ENCODE data around the gene NAXD.

The NAXD gene

DNA sequence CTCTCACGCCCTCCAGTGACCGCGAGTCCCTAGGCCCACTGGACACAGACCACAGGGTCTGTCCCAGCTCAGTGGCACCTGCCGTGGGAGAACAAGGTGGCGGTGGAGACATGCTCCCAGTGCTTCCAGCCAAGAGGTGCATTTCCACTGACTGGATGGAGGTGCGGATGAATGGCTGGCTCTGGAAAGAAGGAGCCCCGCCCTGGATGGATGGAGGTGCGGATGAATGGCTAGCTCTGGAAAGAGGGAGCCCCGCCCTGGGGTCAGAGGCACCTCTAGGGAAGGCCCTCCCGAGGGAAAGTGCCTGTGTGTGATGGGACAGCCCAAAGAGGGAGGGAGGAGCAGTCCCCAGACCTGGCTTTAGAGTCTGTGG is 32.0 kb downstream of the NAXD start:
- Histone ChIP-seq H3K79me2 (ENCODE audit: low read length) (no peaks in the 10 kb centered on the region), H3K27me3 (replicated peaks; ENCODE audit: insufficient read depth, low read length) (no peaks in the 10 kb centered on the region), H3K27ac (ENCODE audit: low read length) (no peak overlapping the region), H3K9me2 (replicated peaks; ENCODE audit: insufficient read depth, low read length) (no peaks in the 10 kb centered on the region), H3F3A (ENCODE audit: insufficient read depth, low read length) (no peaks in the 10 kb centered on the region), H3K4me2 (ENCODE audit: low read depth, low read length) (no peak overlapping the region), H4K20me1 (ENCODE audit: insufficient read depth, low read length) (no peaks in the 10 kb centered on the region), H3K9me3 (replicated peaks; ENCODE audit: insufficient read depth, low read length) (no peaks in the 10 kb centered on the region), H3K36me3 (replicated peaks; ENCODE audit: insufficient read depth, low read length) (no peaks in the 10 kb centered on the region; the same call in 1 of the 2 replicates), H3K9ac (ENCODE audit: low read length) (no peak overlapping the region), H3K4me3 (ENCODE audit: low read length) (no peak overlapping the region), H3K4me1 (ENCODE audit: low read length) (no peaks in the 10 kb centered on the region), H2AFZ (ENCODE audit: low read length) (no peak overlapping the region)
- no peak for DNase-seq
- TF ChIP-seq EZH2 (optimal IDR thresholded peaks at IDR 0.05; ENCODE audit: low read depth, low read length) (no peak), EZH2phosphoT487 (IDR thresholded peaks at IDR 0.05; ENCODE audit: low read length) (no peak)
- TF ChIP-seq, protein P1, sequence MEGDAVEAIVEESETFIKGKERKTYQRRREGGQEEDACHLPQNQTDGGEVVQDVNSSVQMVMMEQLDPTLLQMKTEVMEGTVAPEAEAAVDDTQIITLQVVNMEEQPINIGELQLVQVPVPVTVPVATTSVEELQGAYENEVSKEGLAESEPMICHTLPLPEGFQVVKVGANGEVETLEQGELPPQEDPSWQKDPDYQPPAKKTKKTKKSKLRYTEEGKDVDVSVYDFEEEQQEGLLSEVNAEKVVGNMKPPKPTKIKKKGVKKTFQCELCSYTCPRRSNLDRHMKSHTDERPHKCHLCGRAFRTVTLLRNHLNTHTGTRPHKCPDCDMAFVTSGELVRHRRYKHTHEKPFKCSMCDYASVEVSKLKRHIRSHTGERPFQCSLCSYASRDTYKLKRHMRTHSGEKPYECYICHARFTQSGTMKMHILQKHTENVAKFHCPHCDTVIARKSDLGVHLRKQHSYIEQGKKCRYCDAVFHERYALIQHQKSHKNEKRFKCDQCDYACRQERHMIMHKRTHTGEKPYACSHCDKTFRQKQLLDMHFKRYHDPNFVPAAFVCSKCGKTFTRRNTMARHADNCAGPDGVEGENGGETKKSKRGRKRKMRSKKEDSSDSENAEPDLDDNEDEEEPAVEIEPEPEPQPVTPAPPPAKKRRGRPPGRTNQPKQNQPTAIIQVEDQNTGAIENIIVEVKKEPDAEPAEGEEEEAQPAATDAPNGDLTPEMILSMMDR (IDR thresholded peaks at IDR 0.05; ENCODE audit: low read length), result no peak

DNA sequence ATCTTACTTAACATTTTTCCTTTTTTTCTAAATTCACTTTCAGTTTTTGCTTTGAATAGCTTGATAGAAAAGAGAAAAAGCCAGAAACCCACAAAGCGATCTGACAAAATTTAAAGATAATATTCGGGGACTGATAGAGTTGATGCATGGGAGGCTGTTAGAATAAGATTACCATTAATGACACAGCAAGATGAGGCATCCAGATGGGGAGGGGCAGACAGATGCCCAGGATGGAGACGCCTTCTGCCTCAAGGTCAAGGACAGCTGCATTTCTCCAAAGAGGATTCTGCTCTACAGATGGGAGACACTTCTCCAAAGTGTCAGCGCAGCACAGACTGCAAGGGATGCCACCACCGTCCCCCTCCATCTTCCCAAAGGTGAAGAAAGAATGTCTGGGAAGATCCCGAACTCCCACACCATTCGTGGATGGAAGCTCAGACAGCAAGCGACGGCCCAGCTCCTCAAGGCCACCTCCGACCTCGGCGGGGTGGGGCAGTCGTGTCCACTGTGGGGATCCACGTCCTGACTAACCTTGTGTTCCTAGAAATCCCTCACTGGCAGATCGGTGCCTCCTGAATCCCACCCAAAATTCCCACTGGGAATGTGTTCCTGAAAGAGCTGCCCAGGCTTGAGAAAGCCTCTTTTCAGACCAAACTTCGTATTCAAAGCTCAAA is 32.9 kb downstream of the NAXD start:
- Histone ChIP-seq H3K27me3 (replicated peaks; ENCODE audit: insufficient read depth, low read length) (no peaks in the 10 kb centered on the region), H3F3A (ENCODE audit: insufficient read depth, low read length) (no peaks in the 10 kb centered on the region), H3K4me2 (ENCODE audit: low read depth, low read length) (no peak overlapping the region), H3K9me3 (replicated peaks; ENCODE audit: insufficient read depth, low read length) (no peaks in the 10 kb centered on the region), H3K36me3 (replicated peaks; ENCODE audit: insufficient read depth, low read length) (no peaks in the 10 kb centered on the region; the same call in 1 of the 2 replicates), H2AFZ (ENCODE audit: low read length) (no peak overlapping the region), H3K27ac (ENCODE audit: low read length) (no peak overlapping the region), H3K4me3 (ENCODE audit: low read length) (no peak overlapping the region), H4K20me1 (ENCODE audit: insufficient read depth, low read length) (no peaks in the 10 kb centered on the region), H3K4me1 (ENCODE audit: low read length) (no peaks in the 10 kb centered on the region), H3K9me2 (replicated peaks; ENCODE audit: insufficient read depth, low read length) (no peaks in the 10 kb centered on the region), H3K9ac (ENCODE audit: low read length) (no peak overlapping the region), H3K79me2 (ENCODE audit: low read length) (no peaks in the 10 kb centered on the region)
- DNase-seq, result no peak
- TF ChIP-seq EZH2 (optimal IDR thresholded peaks at IDR 0.05; ENCODE audit: low read depth, low read length) (no peak), EZH2phosphoT487 (IDR thresholded peaks at IDR 0.05; ENCODE audit: low read length) (no peak)
- TF ChIP-seq, protein P1 (IDR thresholded peaks at IDR 0.05; ENCODE audit: low read length), result no peak

DNA sequence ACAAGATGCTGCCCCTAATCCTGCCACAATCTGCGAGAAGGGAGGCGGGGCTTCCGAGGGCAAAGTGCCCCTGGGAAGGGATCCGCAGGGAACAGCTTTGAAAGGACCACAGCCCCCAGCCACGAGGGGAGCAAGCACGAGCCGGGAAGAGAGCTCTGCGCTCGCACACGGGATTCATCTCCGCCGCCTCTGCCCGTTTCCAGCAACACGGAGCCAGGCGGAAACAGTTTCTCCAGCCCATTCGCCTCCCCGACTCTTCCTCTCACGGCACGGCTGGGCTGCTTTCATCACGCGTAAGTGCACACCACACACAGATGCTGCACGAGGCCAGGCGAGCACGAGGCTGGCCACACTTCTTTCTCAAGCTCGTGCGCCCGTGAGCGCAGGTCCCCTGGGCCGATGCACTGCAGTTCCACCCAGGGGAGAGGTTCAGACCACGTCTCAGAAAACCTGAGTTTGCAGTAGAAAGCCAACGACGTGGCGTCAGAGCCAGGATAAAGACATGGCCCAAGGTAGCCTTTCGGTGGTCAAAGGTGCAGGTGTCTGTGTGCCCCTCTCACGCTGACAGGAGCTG is 33.6 kb downstream of the NAXD start:
- TF ChIP-seq EZH2 (optimal IDR thresholded peaks at IDR 0.05; ENCODE audit: low read depth, low read length), result no peak
- no peaks in the 10 kb centered on the region for H4K20me1 ChIP-seq (ENCODE audit: insufficient read depth, low read length)
- H3K4me3 ChIP-seq (ENCODE audit: low read length), result no peak overlapping the region
- no peak overlapping the region for H3K4me2 ChIP-seq (ENCODE audit: low read depth, low read length)
- no peaks in the 10 kb centered on the region for H3K9me3 ChIP-seq (replicated peaks; ENCODE audit: insufficient read depth, low read length)
- H3K27ac ChIP-seq (ENCODE audit: low read length), result no peak overlapping the region
- no peaks in the 10 kb centered on the region for H3K9me2 ChIP-seq (replicated peaks; ENCODE audit: insufficient read depth, low read length)
- no peaks in the 10 kb centered on the region for H3F3A ChIP-seq (ENCODE audit: insufficient read depth, low read length)
- no peaks in the 10 kb centered on the region; the same call in 1 of the 2 replicates for H3K36me3 ChIP-seq (replicated peaks; ENCODE audit: insufficient read depth, low read length)
- H2AFZ ChIP-seq (ENCODE audit: low read length), result no peak overlapping the region
- DNase-seq, result no peak
- H3K4me1 ChIP-seq (ENCODE audit: low read length), result no peaks in the 10 kb centered on the region
- H3K79me2 ChIP-seq (ENCODE audit: low read length), result no peaks in the 10 kb centered on the region
- H3K27me3 ChIP-seq (replicated peaks; ENCODE audit: insufficient read depth, low read length), result no peaks in the 10 kb centered on the region
- H3K9ac ChIP-seq (ENCODE audit: low read length), result no peak overlapping the region

DNA sequence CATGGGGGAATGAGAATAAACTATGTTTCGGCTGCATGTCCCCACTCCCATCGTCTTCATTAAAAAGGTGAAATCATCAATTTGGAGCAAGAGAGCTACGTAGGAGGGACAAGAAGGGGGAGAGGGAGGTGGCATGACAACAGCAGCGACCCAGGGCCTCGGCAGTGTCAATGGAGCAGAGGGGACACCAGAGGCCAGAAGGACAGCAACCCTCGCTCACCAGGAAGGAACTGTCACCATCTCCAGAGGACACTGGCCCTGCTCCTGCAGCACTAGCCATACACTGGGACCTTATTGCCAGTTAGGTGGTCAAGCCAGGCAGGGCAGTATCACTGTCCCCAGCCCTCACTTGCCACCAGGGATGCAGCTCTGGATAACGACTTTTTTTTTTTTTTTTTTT is 34.2 kb downstream of the NAXD start:
- Histone ChIP-seq H3K4me1 (ENCODE audit: low read length) (no peaks in the 10 kb centered on the region), H3K27ac (ENCODE audit: low read length) (no peak overlapping the region), H3K9ac (ENCODE audit: low read length) (no peak overlapping the region), H3K4me2 (ENCODE audit: low read depth, low read length) (no peak overlapping the region), H3K36me3 (replicated peaks; ENCODE audit: insufficient read depth, low read length) (no peaks in the 10 kb centered on the region), H3K79me2 (ENCODE audit: low read length) (no peaks in the 10 kb centered on the region), H4K20me1 (ENCODE audit: insufficient read depth, low read length) (no peaks in the 10 kb centered on the region), H2AFZ (ENCODE audit: low read length) (no peak overlapping the region), H3K27me3 (replicated peaks; ENCODE audit: insufficient read depth, low read length) (no peaks in the 10 kb centered on the region), H3F3A (ENCODE audit: insufficient read depth, low read length) (no peaks in the 10 kb centered on the region), H3K9me2 (replicated peaks; ENCODE audit: insufficient read depth, low read length) (no peaks in the 10 kb centered on the region), H3K4me3 (ENCODE audit: low read length) (no peak overlapping the region), H3K9me3 (replicated peaks; ENCODE audit: insufficient read depth, low read length) (no peaks in the 10 kb centered on the region)
- no peak for TF ChIP-seq EZH2phosphoT487 (IDR thresholded peaks at IDR 0.05; ENCODE audit: low read length)
- TF ChIP-seq EZH2 (optimal IDR thresholded peaks at IDR 0.05; ENCODE audit: low read depth, low read length), result no peak
- TF ChIP-seq, protein P1 (IDR thresholded peaks at IDR 0.05; ENCODE audit: low read length), result no peak
- DNase-seq, result no peak
